Caco-2 (cell line): Measurements from ENCODE around the gene SDR39U1. TPM values are rescaled to one million over a fixed set of nuclear protein-coding genes. Genes with fewer than 3 reads are reported as not detected.

ENCODE experiments used
- BruUV-seq: library from RNA; stranded (reverse); fragments of 400-500 nt; replicated peaks from 2 replicates; lab custom pipeline; 2021; lab: Mats Ljungman, UMichigan
- CTCF ChIA-PET: fragments of 300-600 bp; sonication (Branson Sonifier 250); formaldehyde crosslinking; loops from one replicate; lab custom pipeline; 2022; ENCODE audit warnings: antibody characterized with exemption; lab: Charles Lee
- POLR2A ChIA-PET: fragments of 300-600 bp; sonication (Branson Sonifier 250); formaldehyde crosslinking; loops from one replicate; lab custom pipeline; 2022; ENCODE audit warnings: antibody characterized with exemption; lab: Charles Lee
- DNase-seq, 2 experiments: peaks; one replicate each; pipeline versions ENCODE4 v3.0.0 to v3.0.0-alpha.2; 2020 to 2022
- H3K27me3 ChIP-seq: replicated peaks from 2 replicates; pipeline ENCODE4 v1.6.0; 2011; ENCODE audit warnings: low read length; ENCODE audit not compliant: control insufficient read depth, insufficient read depth
- H3K36me3 ChIP-seq: 2 replicates; pipeline ENCODE4 v1.5.1; 2011; ENCODE audit warnings: low read length; ENCODE audit not compliant: control insufficient read depth, insufficient read depth
- H3K4me1 ChIP-seq: fragments of 250-450 bp; sonication (Bioruptor Pico); 2 replicates; pipeline ENCODE4 v1.5.1; 2020; ENCODE audit warnings: mild to moderate bottlenecking
- H3K4me3 ChIP-seq: 2 replicates; pipeline ENCODE4 v1.5.1; 2011; ENCODE audit warnings: low read depth, mild to moderate bottlenecking, control low read depth, low read length
- H3K9me3 ChIP-seq: fragments of 250-450 bp; sonication (Bioruptor Pico); 2 replicates; pipeline ENCODE4 v1.5.1; 2020; ENCODE audit warnings: mild to moderate bottlenecking, moderate library complexity
- H3K27ac Mint-ChIP-seq: one replicate; pipeline ENCODE4 v1.8.0; 2022; ENCODE audit warnings: mixed read lengths; ENCODE audit not compliant: unreplicated experiment
- H3K27me3 Mint-ChIP-seq: one replicate; pipeline ENCODE4 v1.8.0; 2022; ENCODE audit warnings: mixed read lengths; ENCODE audit not compliant: insufficient read depth, unreplicated experiment
- H3K36me3 Mint-ChIP-seq: one replicate; pipeline ENCODE4 v1.8.0; 2022; ENCODE audit warnings: mild to moderate bottlenecking, mixed read lengths; ENCODE audit not compliant: insufficient read depth, unreplicated experiment
- H3K4me1 Mint-ChIP-seq: one replicate; pipeline ENCODE4 v1.8.0; 2022; ENCODE audit warnings: low read depth, mixed read lengths; ENCODE audit not compliant: unreplicated experiment
- H3K4me3 Mint-ChIP-seq: one replicate; pipeline ENCODE4 v1.8.0; 2022; ENCODE audit warnings: mild to moderate bottlenecking, moderate library complexity, mixed read lengths; ENCODE audit not compliant: unreplicated experiment
- H3K9me3 Mint-ChIP-seq: one replicate; pipeline ENCODE4 v1.8.0; 2022; ENCODE audit warnings: mixed read lengths; ENCODE audit not compliant: unreplicated experiment
- intact Hi-C: fragments of 100-400 bp; cut with micrococcal nuclease; formaldehyde crosslinking; loops from one replicate; pipeline ENCODE4 v1.10.0; 2022; ENCODE audit not compliant: unreplicated experiment
- total RNA-seq: library from RNA; stranded (reverse); gene quantifications from 2 replicates; pipeline ENCODE4 v1.2.3, GENCODE V29; 2022
- TF ChIP-seq, protein P1 (sequence below), 2 experiments: fragments of 200-600 bp in 1 of 2; IDR thresholded peaks; 1 replicate in 1 of 2; 2 replicates in 1 of 2; pipeline versions ENCODE4 v1.5.1 to v1.8.0; 2011 to 2022; ENCODE audit warnings: antibody characterized with exemption in 1 of 2, control low read depth in 1 of 2, inconsistent platforms in 1 of 2, low read depth in 1 of 2, low read length in 1 of 2, mild to moderate bottlenecking in 1 of 2, moderate library complexity in 1 of 2; ENCODE audit not compliant: insufficient read depth in 1 of 2, severe bottlenecking in 1 of 2, unreplicated experiment in 1 of 2

Gene SDR39U1
- total RNA-seq, 1 experiment from 2014 or later = 44.1 TPM

DNA sequence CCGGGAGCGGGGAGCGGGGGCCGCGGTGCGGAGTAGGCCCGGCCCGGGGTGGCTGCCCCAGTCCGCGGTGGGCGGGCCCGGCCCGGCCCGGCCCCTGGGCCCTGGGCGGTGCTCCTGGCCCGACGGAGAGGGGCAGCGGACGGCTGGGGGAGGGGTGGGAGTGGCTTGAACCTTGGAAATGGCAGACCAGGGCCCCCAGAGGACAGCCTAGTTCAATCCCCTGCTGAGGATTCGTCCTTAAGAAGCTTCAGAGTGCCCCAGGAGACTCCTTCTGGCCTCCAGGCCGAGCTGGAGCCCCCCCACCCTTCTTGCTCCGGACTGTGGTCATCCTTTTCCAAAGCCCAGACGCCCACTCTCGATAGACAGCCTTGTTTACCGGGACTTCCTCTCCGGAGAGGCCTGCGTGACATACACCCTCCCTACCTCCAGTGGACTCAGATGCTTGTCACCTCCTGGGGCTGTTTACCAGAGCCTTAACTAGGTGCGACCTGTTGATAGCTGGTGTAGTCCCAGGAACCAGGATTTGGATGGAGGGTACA is 12.4 kb downstream of the SDR39U1 start:
- H3K4me3 Mint-ChIP-seq = peak overlapping the region; percentile 78
- H3K4me1 ChIP-seq = peaks cover 56% of the 10 kb centered on the region
- no peaks in the 10 kb centered on the region for H3K9me3 Mint-ChIP-seq
- CTCF ChIA-PET = interaction anchor here (0.8 to 3.7 kb wide), 7 partner anchors 12 to 133 kb away, joined by 3 to 111 read pairs (median 5); partner anchors contain the start of gene CIDEB
- H3K4me1 Mint-ChIP-seq = peaks cover 39% of the 10 kb centered on the region
- POLR2A ChIA-PET = interaction anchor here (0.6 to 1.7 kb wide), 6 partner anchors 11 to 188 kb away, joined by 4 to 11 read pairs (median 5); partner anchors contain the start of genes SDR39U1 and TINF2
- no peak overlapping the region for H3K27ac Mint-ChIP-seq
- peak in 1 of 2 experiments; percentile 73 for DNase-seq
- intact Hi-C loops = no loop called here
- TF ChIP-seq, protein P1, sequence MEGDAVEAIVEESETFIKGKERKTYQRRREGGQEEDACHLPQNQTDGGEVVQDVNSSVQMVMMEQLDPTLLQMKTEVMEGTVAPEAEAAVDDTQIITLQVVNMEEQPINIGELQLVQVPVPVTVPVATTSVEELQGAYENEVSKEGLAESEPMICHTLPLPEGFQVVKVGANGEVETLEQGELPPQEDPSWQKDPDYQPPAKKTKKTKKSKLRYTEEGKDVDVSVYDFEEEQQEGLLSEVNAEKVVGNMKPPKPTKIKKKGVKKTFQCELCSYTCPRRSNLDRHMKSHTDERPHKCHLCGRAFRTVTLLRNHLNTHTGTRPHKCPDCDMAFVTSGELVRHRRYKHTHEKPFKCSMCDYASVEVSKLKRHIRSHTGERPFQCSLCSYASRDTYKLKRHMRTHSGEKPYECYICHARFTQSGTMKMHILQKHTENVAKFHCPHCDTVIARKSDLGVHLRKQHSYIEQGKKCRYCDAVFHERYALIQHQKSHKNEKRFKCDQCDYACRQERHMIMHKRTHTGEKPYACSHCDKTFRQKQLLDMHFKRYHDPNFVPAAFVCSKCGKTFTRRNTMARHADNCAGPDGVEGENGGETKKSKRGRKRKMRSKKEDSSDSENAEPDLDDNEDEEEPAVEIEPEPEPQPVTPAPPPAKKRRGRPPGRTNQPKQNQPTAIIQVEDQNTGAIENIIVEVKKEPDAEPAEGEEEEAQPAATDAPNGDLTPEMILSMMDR (IDR thresholded peaks at IDR 0.05; ENCODE audit: insufficient read depth in 1 of 2, low read depth in 1 of 2, low read length in 1 of 2, severe bottlenecking in 1 of 2, unreplicated experiment in 1 of 2) = no peak
- BruUV-seq = no TSS peak
- H3K36me3 Mint-ChIP-seq = peaks cover 15% of the 10 kb centered on the region
- H3K9me3 ChIP-seq = no peaks in the 10 kb centered on the region
- no peaks in the 10 kb centered on the region for H3K27me3 ChIP-seq
- peaks cover 3% of the 10 kb centered on the region; the same call in 1 of the 2 replicates for H3K36me3 ChIP-seq
- H3K4me3 ChIP-seq = peak overlapping the region; percentile 63
- no peaks in the 10 kb centered on the region for H3K27me3 Mint-ChIP-seq

DNA sequence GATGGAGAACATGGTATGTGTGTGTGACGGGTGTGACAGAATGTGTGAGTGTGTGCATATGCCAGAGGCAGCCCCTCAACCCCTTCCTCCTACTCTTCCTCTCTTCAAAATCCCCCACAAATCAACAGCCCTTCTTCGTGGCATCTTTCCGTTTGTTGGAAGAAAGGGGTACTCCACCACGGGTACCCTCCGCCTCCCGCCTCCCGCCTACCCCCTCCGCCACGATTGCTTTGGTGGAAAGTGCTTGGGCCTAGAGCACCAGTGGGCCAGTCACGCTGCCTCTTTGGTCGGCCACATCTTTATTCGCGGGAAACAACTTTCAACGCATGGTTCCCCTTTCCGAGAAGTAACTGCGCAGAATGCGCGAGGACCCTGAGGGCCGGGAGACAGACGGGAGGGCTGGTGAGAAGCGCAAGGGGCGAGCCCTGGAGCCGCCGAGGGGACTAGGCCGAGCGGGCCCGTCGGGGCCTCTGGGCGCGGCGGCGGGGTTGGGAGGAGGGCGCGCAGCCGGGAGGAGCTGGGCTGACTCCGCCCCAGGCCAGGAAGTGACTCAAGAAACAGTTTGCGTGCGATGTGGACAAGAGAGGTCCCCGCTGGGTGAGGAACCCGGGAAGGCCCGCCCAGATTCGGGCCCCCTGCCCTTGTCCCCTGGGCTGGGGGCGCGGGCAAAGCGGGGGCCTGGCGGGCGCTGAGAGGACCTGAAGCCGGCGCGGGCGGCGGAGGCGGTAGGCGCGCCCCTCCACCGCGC is 13.0 kb downstream of the SDR39U1 start, which contains the start of the genes CBLN3 and KHNYN:
TSS of gene CBLN3 (minus strand) at position 274 of the 748 bp plus-strand sequence. CDS start 614 bp downstream, outside the sequence.
TSS of gene KHNYN (plus strand) at position 560 of the 748 bp plus-strand sequence. CDS start 777 bp downstream, outside the sequence.
- no peaks in the 10 kb centered on the region for H3K9me3 Mint-ChIP-seq
- DNase-seq = peak; percentile 87
- peaks cover 39% of the 10 kb centered on the region for H3K4me1 Mint-ChIP-seq
- ChIA-PET POLR2A (interaction anchor here (0.9 to 1.7 kb wide), 5 partner anchors 12 to 188 kb away, joined by 4 to 11 read pairs (median 6); partner anchors contain the start of genes SDR39U1 and TINF2), CTCF (interaction anchor here (1.1 to 3.7 kb wide), 4 partner anchors 12 to 96 kb away, joined by 3 to 111 read pairs (median 48); no protein-coding TSS in a partner anchor)
- H3K27me3 Mint-ChIP-seq = no peaks in the 10 kb centered on the region
- peaks cover 15% of the 10 kb centered on the region for H3K36me3 Mint-ChIP-seq
- H3K27ac Mint-ChIP-seq = peak within 1 kb of the TSS; percentile 85
- Histone ChIP-seq H3K4me3 (peak within 1 kb of the TSS; percentile 63), H3K36me3 (peaks cover 3% of the 10 kb centered on the region; the same call in 1 of the 2 replicates), H3K27me3 (no peaks in the 10 kb centered on the region), H3K9me3 (no peaks in the 10 kb centered on the region), H3K4me1 (peaks cover 62% of the 10 kb centered on the region)
- TF ChIP-seq, protein P1 (IDR thresholded peaks at IDR 0.05; ENCODE audit: insufficient read depth in 1 of 2, low read depth in 1 of 2, low read length in 1 of 2, severe bottlenecking in 1 of 2, unreplicated experiment in 1 of 2) = no peak
- BruUV-seq = TSS peak; percentile 55
- H3K4me3 Mint-ChIP-seq = peak within 1 kb of the TSS; percentile 78
- intact Hi-C loops = no loop called here
